LoVo (cell line): ENCODE results near the gene TBCEL.
"Not testable (repeated sequence)": the region's sequence is repeated elsewhere in the genome, so short reads cannot be mapped to it uniquely, and the experiment has no call there.

Experiments
- DNase-seq: peaks from one replicate; pipeline ENCODE4 v3.0.0-alpha.2; 2016; ENCODE audit warnings: low spot score

The TBCEL gene

GRCh38 chr11:121023848-121024751, at the start of gene TBCEL:
Gene TBCEL, plus strand, starts transcription at chr11:121024102. Its CDS starts 21,589 bp downstream, at chr11:121045691.
- DNase-seq = peak; percentile 64

GRCh38 chr11:120974466-120974865, 49.4 kb upstream of the TBCEL start:
- DNase-seq = no peak

- no peak for DNase-seq
These were observed 48.9 kb upstream of the TBCEL start for GRCh38 chr11:120974965-120975364.

- DNase-seq = peak; percentile 5
These were observed 46.4 kb upstream of the TBCEL start for GRCh38 chr11:120977266-120978137.

GRCh38 chr11:120978701-120979100, 45.2 kb upstream of the TBCEL start:
- no peak for DNase-seq

- DNase-seq = peak; percentile 66
These were observed 38.0 kb upstream of the TBCEL start for GRCh38 chr11:120985718-120986569.

- no peak for DNase-seq
These were observed 35.3 kb upstream of the TBCEL start for GRCh38 chr11:120988603-120989002.

GRCh38 chr11:120991830-120992686, 31.8 kb upstream of the TBCEL start:
- DNase-seq = no peak

- DNase-seq = no peak
These were observed 29.6 kb upstream of the TBCEL start for GRCh38 chr11:120994091-120994859.

- no peak for DNase-seq
These were observed 28.7 kb upstream of the TBCEL start for GRCh38 chr11:120995184-120995583.

- no peak for DNase-seq
These were observed 26.9 kb upstream of the TBCEL start for GRCh38 chr11:120996973-120997372.

- no peak for DNase-seq
These were observed 25.3 kb upstream of the TBCEL start for GRCh38 chr11:120998581-120998980.

GRCh38 chr11:121004206-121004840, 19.6 kb upstream of the TBCEL start:
- no peak for DNase-seq

- no peak for DNase-seq
These were observed 17.0 kb upstream of the TBCEL start for GRCh38 chr11:121006922-121007321.

GRCh38 chr11:121008551-121008950, 15.4 kb upstream of the TBCEL start:
- DNase-seq = no peak

- DNase-seq = no peak
These were observed 11.8 kb upstream of the TBCEL start for GRCh38 chr11:121012091-121012490.

- no peak for DNase-seq
These were observed 5.2 kb upstream of the TBCEL start for GRCh38 chr11:121018746-121019145.

- not testable (repeated sequence) for DNase-seq
These were observed 2.2 kb upstream of the TBCEL start for GRCh38 chr11:121021718-121022117.

GRCh38 chr11:121024989-121025388, 1.1 kb downstream of the TBCEL start:
- no peak for DNase-seq

- no peak for DNase-seq
These were observed 5.3 kb downstream of the TBCEL start for GRCh38 chr11:121029153-121029552.
